ENCODE measurements around the gene EXOC7.

DNA sequence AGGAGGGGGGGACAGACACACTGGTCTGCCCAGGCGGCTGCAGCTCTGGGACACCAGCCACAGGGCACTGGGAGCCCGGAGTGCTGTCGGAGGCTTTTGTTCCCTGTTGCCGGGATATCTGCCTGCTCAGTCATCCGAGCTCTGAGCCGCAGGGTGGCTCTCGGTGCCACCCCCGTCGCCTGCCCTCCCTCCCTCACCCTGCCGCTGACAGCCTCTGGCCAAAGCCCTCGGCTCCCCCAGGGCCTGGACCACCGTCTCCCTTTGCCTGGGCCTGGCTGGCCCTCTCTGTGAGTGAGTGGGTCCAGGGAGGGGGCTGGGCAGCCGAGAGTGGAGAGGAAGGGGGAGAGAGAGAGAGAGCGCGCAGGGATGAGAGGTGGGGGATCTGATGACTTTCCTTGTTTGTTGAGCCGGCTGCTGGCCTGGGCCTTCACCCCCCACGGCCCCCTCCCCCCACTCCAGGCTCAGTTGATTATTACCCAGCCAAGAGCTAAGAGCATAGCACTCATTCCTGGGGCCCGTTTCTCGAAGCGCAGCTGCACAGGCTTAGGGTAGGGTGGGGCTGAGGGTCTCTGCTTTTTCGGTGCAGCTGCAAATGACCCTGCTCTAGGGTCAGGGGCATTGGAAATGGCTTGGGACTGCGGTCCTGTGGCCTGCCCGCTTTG lies 34.8 kb upstream of the EXOC7 start:
- TF ChIP-seq, protein P1, sequence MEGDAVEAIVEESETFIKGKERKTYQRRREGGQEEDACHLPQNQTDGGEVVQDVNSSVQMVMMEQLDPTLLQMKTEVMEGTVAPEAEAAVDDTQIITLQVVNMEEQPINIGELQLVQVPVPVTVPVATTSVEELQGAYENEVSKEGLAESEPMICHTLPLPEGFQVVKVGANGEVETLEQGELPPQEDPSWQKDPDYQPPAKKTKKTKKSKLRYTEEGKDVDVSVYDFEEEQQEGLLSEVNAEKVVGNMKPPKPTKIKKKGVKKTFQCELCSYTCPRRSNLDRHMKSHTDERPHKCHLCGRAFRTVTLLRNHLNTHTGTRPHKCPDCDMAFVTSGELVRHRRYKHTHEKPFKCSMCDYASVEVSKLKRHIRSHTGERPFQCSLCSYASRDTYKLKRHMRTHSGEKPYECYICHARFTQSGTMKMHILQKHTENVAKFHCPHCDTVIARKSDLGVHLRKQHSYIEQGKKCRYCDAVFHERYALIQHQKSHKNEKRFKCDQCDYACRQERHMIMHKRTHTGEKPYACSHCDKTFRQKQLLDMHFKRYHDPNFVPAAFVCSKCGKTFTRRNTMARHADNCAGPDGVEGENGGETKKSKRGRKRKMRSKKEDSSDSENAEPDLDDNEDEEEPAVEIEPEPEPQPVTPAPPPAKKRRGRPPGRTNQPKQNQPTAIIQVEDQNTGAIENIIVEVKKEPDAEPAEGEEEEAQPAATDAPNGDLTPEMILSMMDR (IDR thresholded peaks at IDR 0.05) = no peak
- TF ChIP-seq ZFX (IDR thresholded peaks at IDR 0.05; ENCODE audit: borderline replicate concordance) = no peak

Data from 22Rv1 (cell line).